Bladder microvascular endothelial cell (primary cell): ENCODE results near the gene ZIC4. TPM values are rescaled to one million over a fixed set of nuclear protein-coding genes. Genes with fewer than 3 reads are reported as not detected.

ENCODE experiments used
- total RNA-seq: library from RNA; depleted of rRNA; stranded (reverse); fragments of >200 nt; gene quantifications from 2 replicates; pipeline ENCODE4 v1.2.3, GENCODE V29; 2014

Gene ZIC4
- not detected in 2 replicates for total RNA-seq

GRCh38 chr3:147406028-147406931 lies at the start of gene ZIC4:
TSS of gene ZIC4 (minus strand) at chr3:147406543. CDS start at chr3:147402797, 3,746 bp downstream.

GRCh38 chr3:147409143-147410115 lies 3.1 kb upstream of the ZIC4 start, which contains the start of gene ZIC1:
TSS of gene ZIC1 (plus strand) at chr3:147409365. CDS start at chr3:147410113, 748 bp downstream.

Other genes with a start within 250 kb of the ZIC4 start
- not detected in 2 replicates for gene ZIC1, start 2.8 kb upstream of the ZIC4 start, total RNA-seq